K562 (cell line): Measurements from ENCODE around the gene LMOD1. TPM values are rescaled to one million over a fixed set of nuclear protein-coding genes. Genes with fewer than 3 reads are reported as not detected.

Experiments used
- CTBP1 ChIP-seq: fragments of 450-650 bp; IDR thresholded peaks from 2 replicates; pipeline ENCODE4 v1.6.1; 2016; ENCODE audit warnings: borderline replicate concordance
- GATAD2B ChIP-seq: fragments of 450-650 bp; IDR thresholded peaks from 2 replicates; pipeline ENCODE4 v1.6.1; 2017; ENCODE audit warnings: mild to moderate bottlenecking, borderline replicate concordance
- HDAC1 ChIP-seq, 2 experiments: fragments of 450-650 bp; IDR thresholded peaks; 2 replicates each; pipeline ENCODE4 v1.6.1; 2016 to 2017; ENCODE audit warnings: inconsistent platforms in 1 of 2, mild to moderate bottlenecking in 1 of 2, moderate library complexity in 1 of 2
- HDAC6 ChIP-seq: IDR thresholded peaks from 2 replicates; pipeline ENCODE4 v1.6.1; 2012; ENCODE audit warnings: low read depth, mild to moderate bottlenecking, control low read depth, inconsistent platforms, low read length, moderate library complexity
- SOX6 ChIP-seq: fragments of 450-650 bp; IDR thresholded peaks from 2 replicates; pipeline ENCODE4 v1.6.1; 2014; ENCODE audit warnings: mild to moderate bottlenecking
- TAL1 ChIP-seq: fragments of 450-650 bp; IDR thresholded peaks from 2 replicates; pipeline ENCODE4 v1.6.1; 2016; ENCODE audit warnings: mild to moderate bottlenecking
- TCF3 ChIP-seq: sonication (generic); formaldehyde crosslinking; IDR thresholded peaks from 2 replicates; pipeline ENCODE4 v1.4.0; 2020; ENCODE audit warnings: mild to moderate bottlenecking, missing genetic modification reagents
- ZEB2 ChIP-seq: fragments of 450-650 bp; IDR thresholded peaks from 2 replicates; pipeline ENCODE4 v1.6.1; 2016
- polyA plus RNA-seq, 8 experiments: library from polyadenylated mRNA; depleted of rRNA in 4 of 8; stranded (reverse) in 5 of 8; unstranded in 3 of 8; fragments of >200 nt; fragmentation: Nextera tagmentation in 2 of 8; fragmentation: Illumina TruSeq in 1 of 8; extraction: Ambion mirVana in 2 of 8; extraction: Trizol in 1 of 8; gene quantifications; 2 replicates each; pipeline versions ENCODE4 v1.2.1 to v1.2.3, GENCODE V29; 2011 to 2014; ENCODE audit warnings: inconsistent platforms in 1 of 8, missing spikeins in 1 of 8
- total RNA-seq, 7 experiments: library from RNA; depleted of rRNA in 6 of 7; stranded (reverse); fragments of >200 nt in 6 of 7; fragmentation: Illumina TruSeq in 2 of 7; extraction: Trizol in 2 of 7; gene quantifications; 2 replicates each; pipeline versions ENCODE4 v1.2.1 to v1.2.3, GENCODE V29; 2011 to 2021; ENCODE audit warnings: low replicate concordance in 1 of 7
- TF ChIP-seq, protein P1 (sequence below), 2 experiments: fragments of 450-650 bp; IDR thresholded peaks; 2 replicates each; pipeline ENCODE4 v1.6.1; 2016
- TF ChIP-seq, protein P2 (sequence below): sonication (generic); formaldehyde crosslinking; IDR thresholded peaks from 2 replicates; pipeline ENCODE4 v1.8.0; 2023; ENCODE audit warnings: mild to moderate bottlenecking, missing genetic modification reagents

Gene LMOD1
- total and polyA plus RNA-seq, 9 of the 15 experiments (the other 6 are each of a cell fraction or from before 2014, with no cell fraction given) = 0.03 to 0.54 (median 0.38) TPM; not detected in 1

DNA sequence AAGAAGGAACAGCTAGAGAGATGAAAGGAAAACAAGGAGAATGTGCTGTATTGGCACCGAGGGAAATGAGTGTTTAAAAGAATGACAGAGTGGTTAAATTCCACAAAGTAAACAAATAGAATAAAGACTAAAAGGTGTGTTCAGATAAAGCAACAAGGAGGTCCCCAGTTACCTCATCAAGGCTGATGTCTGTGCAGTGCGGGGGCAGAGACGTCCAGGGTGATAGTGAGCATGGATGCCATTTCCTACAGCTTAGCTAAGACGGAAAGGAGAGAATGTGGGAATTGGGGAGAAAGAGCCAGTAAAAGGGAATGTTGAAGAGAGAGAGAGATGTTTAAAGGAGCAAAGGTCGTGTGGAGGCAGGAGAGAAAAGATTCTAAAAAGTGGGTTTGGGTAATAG, 15.5 kb downstream of the LMOD1 start (continued):
- TF ChIP-seq SOX6 (peak; percentile 50), HDAC1 (IDR thresholded peaks at IDR 0.05) (peak in 1 of 2 experiments; percentile 32; a peak in 1 of 4 replicates), GATAD2B (no peak), HDAC6 (no peak), TAL1 (0 out of 2 replicates have a peak, but pooled peaks have one; percentile 32), ZEB2 (peak; percentile 63; the same call in 1 of the 2 replicates), TCF3 (CRISPR knock-in tag) (peak; percentile 61; the same call in 1 of the 2 replicates), CTBP1 (peak; percentile 32; the same call in 1 of the 2 replicates)
- TF ChIP-seq, protein P1, sequence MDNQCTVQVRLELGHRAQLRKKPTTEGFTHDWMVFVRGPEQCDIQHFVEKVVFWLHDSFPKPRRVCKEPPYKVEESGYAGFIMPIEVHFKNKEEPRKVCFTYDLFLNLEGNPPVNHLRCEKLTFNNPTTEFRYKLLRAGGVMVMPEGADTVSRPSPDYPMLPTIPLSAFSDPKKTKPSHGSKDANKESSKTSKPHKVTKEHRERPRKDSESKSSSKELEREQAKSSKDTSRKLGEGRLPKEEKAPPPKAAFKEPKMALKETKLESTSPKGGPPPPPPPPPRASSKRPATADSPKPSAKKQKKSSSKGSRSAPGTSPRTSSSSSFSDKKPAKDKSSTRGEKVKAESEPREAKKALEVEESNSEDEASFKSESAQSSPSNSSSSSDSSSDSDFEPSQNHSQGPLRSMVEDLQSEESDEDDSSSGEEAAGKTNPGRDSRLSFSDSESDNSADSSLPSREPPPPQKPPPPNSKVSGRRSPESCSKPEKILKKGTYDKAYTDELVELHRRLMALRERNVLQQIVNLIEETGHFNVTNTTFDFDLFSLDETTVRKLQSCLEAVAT (IDR thresholded peaks at IDR 0.05) = no peak
- TF ChIP-seq, protein P2, sequence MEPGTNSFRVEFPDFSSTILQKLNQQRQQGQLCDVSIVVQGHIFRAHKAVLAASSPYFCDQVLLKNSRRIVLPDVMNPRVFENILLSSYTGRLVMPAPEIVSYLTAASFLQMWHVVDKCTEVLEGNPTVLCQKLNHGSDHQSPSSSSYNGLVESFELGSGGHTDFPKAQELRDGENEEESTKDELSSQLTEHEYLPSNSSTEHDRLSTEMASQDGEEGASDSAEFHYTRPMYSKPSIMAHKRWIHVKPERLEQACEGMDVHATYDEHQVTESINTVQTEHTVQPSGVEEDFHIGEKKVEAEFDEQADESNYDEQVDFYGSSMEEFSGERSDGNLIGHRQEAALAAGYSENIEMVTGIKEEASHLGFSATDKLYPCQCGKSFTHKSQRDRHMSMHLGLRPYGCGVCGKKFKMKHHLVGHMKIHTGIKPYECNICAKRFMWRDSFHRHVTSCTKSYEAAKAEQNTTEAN (CRISPR knock-in tag) = no peak
- TF ChIP-seq, all 486 proteins: peak for 16
